BLaER1 (cell line): Measurements from ENCODE around the gene MRPS21.
A peak's percentile ranks its signal among the peaks of the same experiment; 100 is the strongest.
"Not testable (repeated sequence)": the region's sequence is repeated elsewhere in the genome, so short reads cannot be mapped to it uniquely, and the experiment has no call there.

ENCODE experiments used
- H3K27ac ChIP-seq: shearing (Covaris generic); formaldehyde crosslinking; 2 replicates; pipeline ENCODE4 v1.8.1; 2022
- H3K27me3 ChIP-seq: shearing (Covaris generic); formaldehyde crosslinking; 2 replicates; pipeline ENCODE4 v1.8.1; 2022
- H3K36me3 ChIP-seq: shearing (Covaris generic); formaldehyde crosslinking; 2 replicates; pipeline ENCODE4 v1.8.1; 2022
- H3K4me1 ChIP-seq: shearing (Covaris generic); formaldehyde crosslinking; 2 replicates; pipeline ENCODE4 v1.8.1; 2022
- H3K4me2 ChIP-seq: shearing (Covaris generic); formaldehyde crosslinking; 2 replicates; pipeline ENCODE4 v1.8.1; 2022
- H3K4me3 ChIP-seq: shearing (Covaris generic); formaldehyde crosslinking; 2 replicates; pipeline ENCODE4 v1.8.1; 2022
- H3K9ac ChIP-seq: shearing (Covaris generic); formaldehyde crosslinking; 2 replicates; pipeline ENCODE4 v1.8.1; 2022
- H3K9me3 ChIP-seq: shearing (Covaris generic); formaldehyde crosslinking; 2 replicates; pipeline ENCODE4 v1.8.1; 2022
- H4K20me1 ChIP-seq: shearing (Covaris generic); formaldehyde crosslinking; 2 replicates; pipeline ENCODE4 v1.8.1; 2022
- Cebpa-rat ChIP-seq: shearing (Covaris generic); IDR thresholded peaks from 2 replicates; pipeline ENCODE4 v1.8.1; 2022

The MRPS21 gene

DNA sequence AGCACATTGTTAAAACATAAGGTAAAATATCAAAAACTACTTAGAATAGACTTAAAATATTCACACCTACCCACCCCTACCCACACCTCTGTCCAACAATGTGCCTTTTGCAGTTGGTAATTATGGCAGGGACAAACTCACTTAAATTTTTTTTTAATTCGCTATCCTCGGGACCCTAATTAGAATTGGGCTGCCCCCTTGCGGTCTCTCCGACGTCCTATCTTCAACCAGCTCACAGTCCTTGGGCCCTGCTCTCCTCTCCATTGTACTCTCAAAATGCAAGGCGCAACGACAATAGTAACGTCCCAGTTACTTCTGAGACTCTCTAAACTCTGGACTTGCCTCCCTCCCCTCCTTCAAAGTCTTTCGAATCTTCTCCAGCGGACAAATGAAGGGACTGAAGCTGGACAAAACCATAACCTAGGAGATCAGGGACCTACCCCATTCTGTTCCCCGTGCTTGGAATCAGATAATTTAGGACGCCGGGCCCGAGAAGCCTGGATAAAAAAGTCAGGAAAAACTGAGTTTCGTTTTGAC, 12.4 kb upstream of the MRPS21 start:
- TF ChIP-seq Cebpa-rat, result no peak
- Histone ChIP-seq H4K20me1 (no peaks in the 10 kb centered on the region), H3K4me3 (peak overlapping the region; percentile 46), H3K9ac (peak overlapping the region; percentile 23; the same call in 1 of the 2 replicates), H3K9me3 (no peaks in the 10 kb centered on the region), H3K4me2 (peak overlapping the region; percentile 62), H3K27me3 (peaks cover 13% of the 10 kb centered on the region; the same call in 1 of the 2 replicates), H3K27ac (no peak overlapping the region), H3K4me1 (peaks cover 10% of the 10 kb centered on the region), H3K36me3 (peaks cover 3% of the 10 kb centered on the region; the same call in 1 of the 2 replicates)

DNA sequence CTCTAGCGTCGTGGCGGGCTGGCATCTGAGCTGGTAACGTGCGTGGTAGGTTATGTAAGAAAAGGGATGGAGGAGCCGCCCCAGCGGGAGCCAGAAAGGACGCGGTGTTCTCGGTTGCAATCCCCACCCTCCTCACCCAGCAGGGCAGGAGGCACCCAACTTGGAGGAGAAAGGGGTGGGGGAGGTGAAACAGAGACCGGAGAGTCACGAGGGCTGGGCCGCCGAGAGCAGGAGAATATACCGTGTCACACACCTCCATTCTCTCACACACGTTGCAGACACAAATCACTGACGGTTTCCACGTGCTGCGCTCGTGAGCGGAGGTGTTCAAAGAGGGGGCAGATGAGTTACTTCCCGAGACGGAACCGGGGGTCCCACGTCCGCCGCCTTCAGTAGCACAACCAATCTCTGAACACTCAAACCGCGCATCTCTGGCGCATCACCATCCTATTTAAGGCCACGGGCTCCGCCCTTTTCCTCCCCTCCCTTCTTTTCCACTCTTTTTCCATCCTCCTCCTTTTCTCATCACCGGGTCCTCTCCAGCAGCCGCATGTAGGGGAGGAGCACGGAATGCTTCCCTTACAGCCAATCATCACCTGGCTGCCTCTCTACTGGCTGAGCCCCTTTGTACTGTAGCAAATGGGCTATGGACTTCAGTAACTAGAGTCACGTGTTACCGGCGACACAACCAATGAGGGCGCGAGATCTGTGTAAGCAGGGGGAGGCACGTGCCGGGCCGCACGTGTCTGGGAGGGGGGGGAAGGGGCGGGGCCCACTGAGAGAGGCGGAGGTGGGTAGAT, 11.7 kb upstream of the MRPS21 start, which contains the start of gene CIART:
TSS of gene CIART (plus strand) at position 797 of the 800 bp plus-strand sequence. CDS start 714 bp downstream, outside the sequence.
- Histone ChIP-seq H3K4me3 (peak within 1 kb of the TSS; percentile 46), H3K9ac (peak within 1 kb of the TSS; percentile 23; the same call in 1 of the 2 replicates), H3K36me3 (peaks cover 3% of the 10 kb centered on the region; the same call in 1 of the 2 replicates), H4K20me1 (no peaks in the 10 kb centered on the region), H3K4me1 (peaks cover 10% of the 10 kb centered on the region), H3K27ac (no peak within 1 kb of the TSS), H3K27me3 (peaks cover 13% of the 10 kb centered on the region; the same call in 1 of the 2 replicates), H3K4me2 (peak within 1 kb of the TSS; percentile 62), H3K9me3 (no peaks in the 10 kb centered on the region)
- no peak for TF ChIP-seq Cebpa-rat

DNA sequence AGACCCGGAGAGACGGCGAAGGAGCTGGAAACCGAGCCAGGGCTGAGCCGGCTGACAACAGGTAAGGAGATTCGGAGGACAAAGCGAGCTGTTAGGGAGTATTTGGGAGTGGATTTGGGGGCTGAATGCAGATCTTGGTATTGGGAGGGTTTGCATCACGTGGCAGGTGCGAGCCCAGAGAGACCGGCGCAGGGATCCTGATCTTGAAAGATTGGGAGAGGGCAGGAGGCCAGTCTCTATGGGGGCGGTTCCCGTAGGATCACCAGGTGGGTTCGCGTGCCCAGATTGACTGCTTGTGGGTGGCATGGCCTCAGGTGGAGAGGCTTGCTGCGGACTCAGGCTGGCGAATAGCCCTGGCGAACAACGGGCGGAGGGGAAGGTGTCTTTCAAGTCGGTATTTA, 11.1 kb upstream of the MRPS21 start:
- no peak overlapping the region for H3K9ac ChIP-seq

DNA sequence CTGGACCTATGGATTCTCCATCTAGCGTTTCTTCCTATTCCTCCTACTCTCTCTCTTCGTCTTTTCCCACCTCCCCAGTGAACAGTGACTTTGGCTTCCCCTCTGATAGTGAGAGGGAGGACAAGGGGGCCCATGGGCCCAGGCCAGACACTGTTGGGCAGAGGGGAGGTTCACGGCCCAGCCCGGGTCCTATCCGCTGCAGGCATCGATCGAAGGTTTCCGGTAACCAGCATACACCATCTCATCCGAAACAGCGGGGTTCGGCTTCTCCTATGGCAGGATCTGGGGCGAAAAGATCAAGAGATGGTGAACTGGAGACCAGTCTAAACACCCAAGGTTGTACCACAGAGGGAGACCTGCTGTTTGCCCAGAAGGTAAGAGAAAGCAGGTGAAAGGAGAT, 10.4 kb upstream of the MRPS21 start:
- Histone ChIP-seq H3K9me3 (no peaks in the 10 kb centered on the region), H3K4me3 (no peak overlapping the region)

More for the DNA sequence above, 11.1 kb upstream of the MRPS21 start:
- Histone ChIP-seq H3K27ac (no peak overlapping the region), H3K9me3 (no peaks in the 10 kb centered on the region), H3K4me1 (peaks cover 10% of the 10 kb centered on the region), H3K27me3 (peaks cover 13% of the 10 kb centered on the region; the same call in 1 of the 2 replicates), H4K20me1 (no peaks in the 10 kb centered on the region), H3K4me2 (no peak overlapping the region; the same call in 1 of the 2 replicates), H3K36me3 (peaks cover 3% of the 10 kb centered on the region; the same call in 1 of the 2 replicates), H3K4me3 (no peak overlapping the region)
- TF ChIP-seq Cebpa-rat, result no peak

DNA sequence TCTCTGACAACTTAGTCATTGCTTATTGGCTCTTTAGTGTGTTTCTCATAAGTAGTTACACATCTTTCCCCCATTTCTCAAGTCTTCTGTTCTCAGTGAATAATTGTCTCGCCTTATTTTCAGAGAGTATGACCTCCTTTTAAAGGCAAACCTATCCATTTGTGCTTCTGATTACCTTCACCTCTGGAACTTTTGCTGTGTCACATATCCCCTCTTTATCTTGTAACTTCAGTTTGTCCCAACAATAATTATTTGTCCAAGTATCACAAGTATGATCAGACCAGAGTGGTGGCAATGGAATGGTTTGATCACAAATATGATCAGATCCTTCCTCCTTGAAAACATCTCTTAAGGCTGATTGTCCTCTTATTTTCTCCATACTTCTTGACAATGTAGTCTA, 5.3 kb upstream of the MRPS21 start:
- no peak for TF ChIP-seq Cebpa-rat
- H3K4me3 ChIP-seq, result no peak overlapping the region
- no peaks in the 10 kb centered on the region for H3K9me3 ChIP-seq
- H3K4me2 ChIP-seq, result no peak overlapping the region
- no peaks in the 10 kb centered on the region for H3K36me3 ChIP-seq
- H3K27ac ChIP-seq, result no peak overlapping the region
- no peaks in the 10 kb centered on the region for H3K27me3 ChIP-seq
- no peaks in the 10 kb centered on the region for H4K20me1 ChIP-seq
- H3K4me1 ChIP-seq, result peaks cover 10% of the 10 kb centered on the region
- H3K9ac ChIP-seq, result no peak overlapping the region

More for the DNA sequence above, 10.4 kb upstream of the MRPS21 start:
- Histone ChIP-seq H3K27ac (no peak overlapping the region), H4K20me1 (no peaks in the 10 kb centered on the region), H3K4me2 (no peak overlapping the region), H3K9ac (no peak overlapping the region), H3K36me3 (peaks cover 3% of the 10 kb centered on the region; the same call in 1 of the 2 replicates), H3K4me1 (peaks cover 10% of the 10 kb centered on the region), H3K27me3 (peaks cover 13% of the 10 kb centered on the region; the same call in 1 of the 2 replicates)
- no peak for TF ChIP-seq Cebpa-rat

DNA sequence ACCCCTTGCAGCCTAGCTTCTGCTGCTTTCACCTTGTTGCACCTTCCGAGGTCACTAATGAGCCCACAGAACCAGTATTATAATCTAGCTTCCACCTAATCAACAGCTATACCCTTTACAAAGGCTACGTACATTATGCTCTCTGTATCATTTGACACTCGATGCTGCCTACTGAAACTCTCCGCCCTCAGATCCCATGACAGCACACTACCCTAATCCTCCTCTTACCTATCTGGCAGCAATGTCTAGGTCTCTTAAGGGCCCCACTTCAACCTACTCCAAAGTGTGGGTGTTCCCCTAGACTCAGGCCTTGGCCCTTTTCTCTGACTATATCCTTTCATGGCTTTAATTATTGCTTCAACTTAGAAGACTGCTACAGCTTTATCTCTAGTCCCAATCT, 4.8 kb upstream of the MRPS21 start:
- no peak overlapping the region for H3K4me2 ChIP-seq
- TF ChIP-seq Cebpa-rat, result no peak
- no peak overlapping the region for H3K27ac ChIP-seq
- no peaks in the 10 kb centered on the region for H3K36me3 ChIP-seq
- H3K9me3 ChIP-seq, result no peaks in the 10 kb centered on the region
- peaks cover 10% of the 10 kb centered on the region for H3K4me1 ChIP-seq
- no peak overlapping the region for H3K4me3 ChIP-seq
- no peak overlapping the region for H3K9ac ChIP-seq
- H4K20me1 ChIP-seq, result no peaks in the 10 kb centered on the region
- H3K27me3 ChIP-seq, result no peaks in the 10 kb centered on the region

DNA sequence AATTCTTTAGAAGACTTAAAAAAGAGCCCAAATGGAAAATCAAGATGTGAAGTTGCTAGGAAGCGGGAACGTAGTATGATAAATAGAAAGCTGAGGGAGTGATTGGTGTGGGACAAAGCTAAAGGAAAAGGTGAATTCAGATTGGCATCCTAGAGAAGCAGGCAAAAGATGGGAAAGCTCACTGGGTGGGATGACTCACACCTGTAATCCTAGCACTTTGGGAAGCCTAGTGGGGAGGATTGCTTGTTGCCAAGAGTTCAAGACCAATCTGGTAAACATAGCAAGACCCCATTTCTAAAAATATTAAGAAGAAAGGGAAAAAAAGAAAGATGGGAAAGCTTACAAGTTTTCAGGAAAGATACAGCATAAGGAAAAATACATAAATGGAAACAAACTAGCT, 1.8 kb downstream of the MRPS21 start:
- Histone ChIP-seq H4K20me1 (0 out of 2 replicates have a peak, but pooled peaks cover 8% of the 10 kb centered on the region), H3K9me3 (no peaks in the 10 kb centered on the region), H3K4me1 (peaks cover 35% of the 10 kb centered on the region), H3K4me2 (peak overlapping the region; percentile 92; the same call in 1 of the 2 replicates), H3K27me3 (no peaks in the 10 kb centered on the region), H3K4me3 (no peak overlapping the region), H3K9ac (no peak overlapping the region), H3K36me3 (peaks cover 51% of the 10 kb centered on the region), H3K27ac (no peak overlapping the region)
- TF ChIP-seq Cebpa-rat, result no peak

DNA sequence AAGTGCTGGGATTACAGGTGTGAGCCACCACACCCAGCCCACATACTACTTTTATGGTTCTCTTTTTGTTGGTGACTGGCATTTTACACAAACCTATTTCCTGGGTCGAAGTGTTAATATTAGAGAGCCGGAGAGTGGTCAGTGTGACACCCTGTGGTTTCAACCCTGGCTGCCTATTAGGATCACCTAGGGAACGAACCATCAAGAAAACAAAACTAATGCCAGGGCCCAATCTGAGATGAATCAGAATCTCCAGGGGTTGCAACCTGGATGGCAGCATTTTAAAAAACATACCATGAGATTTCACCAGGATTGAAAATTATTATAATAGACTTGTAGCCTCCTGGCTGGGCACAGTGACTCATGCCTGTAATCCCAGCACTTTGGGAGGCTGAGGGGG, 6.1 kb downstream of the MRPS21 start:
- Histone ChIP-seq H3K36me3 (peaks cover 91% of the 10 kb centered on the region), H3K4me2 (no peak overlapping the region)

DNA sequence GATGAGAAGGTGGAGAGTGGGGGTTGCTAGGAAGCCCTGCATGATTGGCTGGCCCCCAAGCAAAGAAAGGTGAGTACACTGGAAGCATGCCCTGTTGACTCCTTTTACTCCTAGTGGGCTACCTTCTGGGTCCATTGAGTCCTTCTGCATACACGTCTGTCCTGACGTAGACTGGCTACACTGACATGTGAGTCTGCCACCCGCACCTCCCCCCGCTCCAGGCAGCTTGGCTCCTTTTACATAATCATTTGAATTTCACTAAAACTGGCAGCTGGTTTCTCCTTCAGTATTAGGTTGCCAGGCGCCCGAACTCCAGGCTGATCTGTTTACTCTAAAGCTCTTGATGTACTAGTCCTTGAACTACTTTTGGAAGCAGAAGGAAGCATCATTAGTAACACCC, 8.7 kb downstream of the MRPS21 start:
- TF ChIP-seq Cebpa-rat, result no peak
- Histone ChIP-seq H4K20me1 (peaks cover 25% of the 10 kb centered on the region), H3K27ac (no peak overlapping the region), H3K27me3 (no peaks in the 10 kb centered on the region), H3K9me3 (no peaks in the 10 kb centered on the region), H3K4me3 (no peak overlapping the region), H3K36me3 (peaks cover 98% of the 10 kb centered on the region), H3K4me1 (no peaks in the 10 kb centered on the region), H3K9ac (no peak overlapping the region), H3K4me2 (no peak overlapping the region)

More for the DNA sequence above, 6.1 kb downstream of the MRPS21 start:
- no peak overlapping the region for H3K9ac ChIP-seq
- no peaks in the 10 kb centered on the region for H3K9me3 ChIP-seq
- H3K4me1 ChIP-seq, result peaks cover 18% of the 10 kb centered on the region; the same call in 1 of the 2 replicates
- H3K4me3 ChIP-seq, result no peak overlapping the region
- H3K27ac ChIP-seq, result no peak overlapping the region
- TF ChIP-seq Cebpa-rat, result no peak
- no peaks in the 10 kb centered on the region for H3K27me3 ChIP-seq
- H4K20me1 ChIP-seq, result peaks cover 15% of the 10 kb centered on the region

DNA sequence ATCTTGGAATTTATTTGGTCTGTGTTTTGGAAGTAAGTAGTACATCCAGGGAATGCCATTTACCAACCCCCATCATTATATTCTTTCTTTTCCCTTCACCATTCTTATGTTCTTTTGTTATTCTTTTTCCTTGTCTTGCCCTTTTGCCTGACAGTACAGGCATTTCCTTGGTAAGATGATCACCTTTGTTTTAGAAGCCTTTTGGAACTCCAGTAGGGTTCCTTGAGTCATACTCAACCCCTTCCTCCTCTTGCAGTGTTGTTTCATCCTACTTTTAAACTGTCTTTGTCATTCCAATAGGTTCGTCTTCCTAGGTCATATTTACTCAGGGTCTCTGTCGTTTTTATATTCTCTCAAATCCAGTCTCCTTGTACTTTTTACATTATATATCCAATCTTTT, 9.2 kb downstream of the MRPS21 start:
- TF ChIP-seq Cebpa-rat, result no peak
- H3K9ac ChIP-seq, result no peak overlapping the region
- H3K4me2 ChIP-seq, result no peak overlapping the region

DNA sequence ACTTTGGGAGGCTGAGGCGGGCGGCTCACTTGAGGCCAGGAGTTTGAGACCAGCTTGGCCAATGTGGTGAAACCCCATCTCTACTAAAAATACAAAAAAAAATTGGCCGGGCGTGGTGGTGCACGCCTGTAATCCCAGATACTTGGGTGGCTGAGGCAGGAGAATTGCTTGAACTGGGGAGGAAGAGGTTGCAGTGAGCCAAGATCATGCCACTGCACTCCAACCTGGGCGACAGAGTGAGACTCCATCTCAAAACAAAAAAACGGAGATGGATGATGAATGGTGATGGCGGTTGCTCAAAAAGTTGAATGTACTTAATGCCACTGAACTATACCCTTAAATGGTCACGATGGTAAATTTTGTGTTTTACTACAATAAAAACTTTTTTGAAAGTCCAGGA, 14.9 kb downstream of the MRPS21 start:
- H3K9me3 ChIP-seq, H3K4me2 ChIP-seq, H3K4me1 ChIP-seq, H3K27ac ChIP-seq, H3K9ac ChIP-seq, H3K27me3 ChIP-seq, H3K4me3 ChIP-seq: not testable (repeated sequence)
- H4K20me1 ChIP-seq, result 0 out of 2 replicates have a peak, but pooled peaks cover 10% of the 10 kb centered on the region
- peaks cover 71% of the 10 kb centered on the region for H3K36me3 ChIP-seq

More for the DNA sequence above, 9.2 kb downstream of the MRPS21 start:
- H3K4me1 ChIP-seq, result no peaks in the 10 kb centered on the region
- no peaks in the 10 kb centered on the region for H3K27me3 ChIP-seq
- no peaks in the 10 kb centered on the region for H3K9me3 ChIP-seq
- H4K20me1 ChIP-seq, result peaks cover 25% of the 10 kb centered on the region
- no peak overlapping the region for H3K4me3 ChIP-seq
- H3K27ac ChIP-seq, result no peak overlapping the region
- H3K36me3 ChIP-seq, result peaks cover 98% of the 10 kb centered on the region
